ENCODE results near the gene APRT. TPM values are rescaled to one million over a fixed set of nuclear protein-coding genes. Genes with fewer than 3 reads are reported as not detected.
A peak's percentile ranks its signal among the peaks of the same experiment; 100 is the strongest.

APRT gene
- total RNA-seq, 1 donor from 2014 or later: 153 TPM

GRCh38 chr16:88806491-88807111 lies 5.1 kb downstream of the APRT start:
- FAIRE-seq (no peak), DNase-seq (ENCODE audit: low read depth) (no peak)
- Histone ChIP-seq H3K27me3 (ENCODE audit: control insufficient read depth, insufficient read depth, low read length) (no peaks in the 10 kb centered on the region), H3K4me3 (ENCODE audit: low read depth, low read length) (no peak overlapping the region), H3K36me3 (ENCODE audit: control insufficient read depth, insufficient read depth, low read length) (peaks cover 12% of the 10 kb centered on the region)
- TF ChIP-seq CTCF (IDR thresholded peaks at IDR 0.05; ENCODE audit: insufficient read depth, low read length, severe bottlenecking): no peak

- Histone ChIP-seq H3K27me3 (ENCODE audit: control insufficient read depth, insufficient read depth, low read length) (no peaks in the 10 kb centered on the region), H3K36me3 (ENCODE audit: control insufficient read depth, insufficient read depth, low read length) (peaks cover 12% of the 10 kb centered on the region), H3K4me3 (ENCODE audit: low read depth, low read length) (no peak overlapping the region)
- DNase-seq (ENCODE audit: low read depth): no peak
- FAIRE-seq: no peak
- TF ChIP-seq CTCF (IDR thresholded peaks at IDR 0.05; ENCODE audit: insufficient read depth, low read length, severe bottlenecking): no peak
Observed at GRCh38 chr16:88805887-88806393, 5.8 kb downstream of the APRT start.

GRCh38 chr16:88805340-88805715 lies 6.4 kb downstream of the APRT start:
- H3K36me3 ChIP-seq (ENCODE audit: control insufficient read depth, insufficient read depth, low read length): peaks cover 10% of the 10 kb centered on the region
- no peak overlapping the region for H3K4me3 ChIP-seq (ENCODE audit: low read depth, low read length)
- no peak for FAIRE-seq
- no peaks in the 10 kb centered on the region for H3K27me3 ChIP-seq (ENCODE audit: control insufficient read depth, insufficient read depth, low read length)
- no peak for TF ChIP-seq CTCF (IDR thresholded peaks at IDR 0.05; ENCODE audit: insufficient read depth, low read length, severe bottlenecking)
- DNase-seq (ENCODE audit: low read depth): no peak

GRCh38 chr16:88804552-88805339 lies 7.0 kb downstream of the APRT start:
- DNase-seq (ENCODE audit: low read depth) (no peak), FAIRE-seq (no peak)
- TF ChIP-seq CTCF (IDR thresholded peaks at IDR 0.05; ENCODE audit: insufficient read depth, low read length, severe bottlenecking): no peak
- Histone ChIP-seq H3K27me3 (ENCODE audit: control insufficient read depth, insufficient read depth, low read length) (no peaks in the 10 kb centered on the region), H3K4me3 (ENCODE audit: low read depth, low read length) (peak overlapping the region; percentile 70), H3K36me3 (ENCODE audit: control insufficient read depth, insufficient read depth, low read length) (peaks cover 6% of the 10 kb centered on the region)

GRCh38 chr16:88804173-88804551 lies 7.6 kb downstream of the APRT start:
- Histone ChIP-seq H3K36me3 (ENCODE audit: control insufficient read depth, insufficient read depth, low read length) (peaks cover 4% of the 10 kb centered on the region), H3K4me3 (ENCODE audit: low read depth, low read length) (peak overlapping the region; percentile 70), H3K27me3 (ENCODE audit: control insufficient read depth, insufficient read depth, low read length) (no peaks in the 10 kb centered on the region)
- TF ChIP-seq CTCF (IDR thresholded peaks at IDR 0.05; ENCODE audit: insufficient read depth, low read length, severe bottlenecking): no peak
- no peak for DNase-seq (ENCODE audit: low read depth)
- FAIRE-seq: no peak
